Gastroesophageal sphincter (tissue), 4 donors: ENCODE data around the gene PF4V1. TPM values are rescaled to one million over a fixed set of nuclear protein-coding genes. Genes with fewer than 3 reads are reported as not detected.

Experiments
- ATAC-seq: fragments of 150-250 bp; one replicate; pipeline ENCODE4 v1.9.1; 2016; ENCODE audit warnings: mild to moderate bottlenecking, moderate library complexity
- H3K27ac ChIP-seq, 4 donors: fragments of 200-600 bp; sonication (generic) in 3 of 4; 1 replicate in 3 of 4; 2 replicates in 1 of 4; pipeline ENCODE4 v1.5.1; 2016 to 2019
- H3K27me3 ChIP-seq: fragments of 200-600 bp; sonication (generic); one replicate; pipeline ENCODE4 v1.5.1; 2019
- H3K36me3 ChIP-seq, 2 donors: fragments of 200-600 bp; sonication (generic); one replicate each; pipeline ENCODE4 v1.5.1; 2019; ENCODE audit warnings: control low read depth in 1 of 2
- H3K4me1 ChIP-seq, 3 donors: fragments of 200-600 bp; sonication (generic); 1 replicate in 2 of 3; 2 replicates in 1 of 3; pipeline ENCODE4 v1.5.1; 2016 to 2019; ENCODE audit warnings: control low read depth in 2 of 3
- H3K4me3 ChIP-seq, 2 donors: fragments of 200-600 bp; sonication (generic); one replicate each; pipeline ENCODE4 v1.5.1; 2019; ENCODE audit warnings: mild to moderate bottlenecking in 1 of 2, moderate library complexity in 1 of 2
- H3K9me3 ChIP-seq, 3 donors: fragments of 200-600 bp; sonication (generic); one replicate each; pipeline ENCODE4 v1.5.1; 2017 to 2019; ENCODE audit warnings: control low read depth in 2 of 3
- CTCF ChIP-seq, 4 experiments: fragments of 200-600 bp in 2 of 4; fragments of 450-650 bp in 2 of 4; sonication (generic) in 1 of 4; IDR thresholded peaks; one replicate each; pipeline ENCODE4 v1.5.1; 2017 to 2019; ENCODE audit warnings: antibody characterized with exemption in 4 of 4, mild to moderate bottlenecking in 2 of 4, moderate library complexity in 2 of 4
- EP300 ChIP-seq: sonication (generic); formaldehyde crosslinking; IDR thresholded peaks from one replicate; pipeline ENCODE4 v1.6.1; 2017; ENCODE audit warnings: antibody characterized with exemption, mild to moderate bottlenecking
- POLR2A ChIP-seq, 2 donors: fragments of 450-650 bp; IDR thresholded peaks; one replicate each; pipeline ENCODE4 v1.6.1; 2017; ENCODE audit warnings: antibody characterized with exemption in 2 of 2, mild to moderate bottlenecking in 2 of 2, moderate library complexity in 1 of 2
- POLR2AphosphoS5 ChIP-seq: sonication (generic); formaldehyde crosslinking; IDR thresholded peaks from one replicate; pipeline ENCODE4 v1.6.1; 2017; ENCODE audit warnings: antibody characterized with exemption
- WGBS, 2 donors: methylation state at CpG; one replicate each; pipeline ENCODE4 v1.1.5; 2018; ENCODE audit warnings: low coverage in 1 of 2; 5-methylcytosine and 5-hydroxymethylcytosine counted together
- total RNA-seq, 4 donors: library from RNA; depleted of rRNA; stranded (reverse); fragments of >200 nt; gene quantifications; one replicate each; pipeline ENCODE4 v1.1.0, GENCODE V29; 2016

The PF4V1 gene
- not detected for total RNA-seq

GRCh38 chr4:73853246-73853704 is at the start of gene PF4V1:
PF4V1 (plus strand) TSS chr4:73853296; CDS start chr4:73853363, 67 bp downstream.
- ATAC-seq = no peak

GRCh38 chr4:73810191-73810590 is 42.9 kb upstream of the PF4V1 start:
- Histone ChIP-seq H3K4me3 (no peak overlapping the region), H3K36me3 (no peaks in the 10 kb centered on the region), H3K27me3 (no peaks in the 10 kb centered on the region), H3K4me1 (no peaks in the 10 kb centered on the region), H3K27ac (no peak overlapping the region), H3K9me3 (no peaks in the 10 kb centered on the region)
- 51 to 70% methylated on average over 3 of the region's 3 CpGs for WGBS, 2 donors
- no peak for ATAC-seq
- no peak for TF ChIP-seq POLR2A (IDR thresholded peaks at IDR 0.05)
- TF ChIP-seq POLR2AphosphoS5 = no peak

More at GRCh38 chr4:73853246-73853704, at the start of gene PF4V1:
- Histone ChIP-seq H3K27ac (no peak within 1 kb of the TSS), H3K27me3 (peaks cover 12% of the 10 kb centered on the region), H3K36me3 (no peaks in the 10 kb centered on the region), H3K9me3 (no peaks in the 10 kb centered on the region), H3K4me1 (no peaks in the 10 kb centered on the region), H3K4me3 (no peak within 1 kb of the TSS)
- TF ChIP-seq CTCF (IDR thresholded peaks at IDR 0.05) (no peak), POLR2A (IDR thresholded peaks at IDR 0.05) (no peak), EP300 (no peak), POLR2AphosphoS5 (no peak)
- WGBS, 2 donors = 4 to 20% methylated on average over 1 to 10 of the region's 22 CpGs

DNA sequence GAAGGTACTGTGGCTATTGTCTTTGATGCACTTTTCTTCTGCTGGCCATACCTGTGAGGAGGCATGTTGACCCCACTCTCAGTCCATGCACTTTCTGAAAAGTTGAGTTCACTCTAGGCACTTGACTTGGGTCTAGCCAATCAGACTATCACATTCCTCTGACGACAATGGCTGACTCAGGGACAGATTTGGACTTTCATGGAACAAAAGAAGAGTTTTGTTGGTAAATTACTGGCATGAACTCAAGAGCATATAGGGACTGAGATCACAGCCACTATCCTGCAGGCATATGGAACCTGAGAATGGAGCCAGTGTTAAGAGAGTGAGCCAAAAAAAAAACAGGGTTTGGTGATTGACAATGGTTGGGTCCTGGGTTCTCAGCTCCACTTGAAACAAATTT is 41.3 kb upstream of the PF4V1 start:
- TF ChIP-seq POLR2A (IDR thresholded peaks at IDR 0.05) (no peak), CTCF (IDR thresholded peaks at IDR 0.05) (no peak), POLR2AphosphoS5 (no peak), EP300 (no peak)
- Histone ChIP-seq H3K4me1 (no peaks in the 10 kb centered on the region), H3K27me3 (no peaks in the 10 kb centered on the region), H3K27ac (no peak overlapping the region), H3K4me3 (no peak overlapping the region), H3K9me3 (no peaks in the 10 kb centered on the region), H3K36me3 (no peaks in the 10 kb centered on the region)
- no peak for ATAC-seq
- 57 to 80% methylated on average over 1 of the region's 1 CpG for WGBS, 2 donors

DNA sequence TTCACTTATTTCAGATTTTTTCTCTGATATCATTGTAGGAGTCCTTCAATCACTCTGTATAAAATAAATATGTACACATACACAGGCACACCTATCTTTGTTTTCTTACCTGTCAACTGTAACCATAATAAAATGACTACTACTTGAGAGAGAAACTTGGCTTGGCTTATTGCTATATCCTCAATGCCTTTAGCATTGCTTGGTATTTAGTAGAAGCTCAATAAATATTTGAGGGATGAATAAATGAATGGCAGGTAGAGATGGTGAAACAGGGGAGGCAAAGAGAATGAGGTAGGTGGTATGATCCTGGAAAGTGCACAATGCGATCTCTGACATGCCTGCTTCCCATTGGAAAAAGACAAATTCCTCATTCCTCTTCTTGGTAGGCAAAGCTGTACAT is 38.4 kb upstream of the PF4V1 start:
- Histone ChIP-seq H3K9me3 (no peaks in the 10 kb centered on the region), H3K4me1 (no peaks in the 10 kb centered on the region), H3K27ac (no peak overlapping the region), H3K4me3 (no peak overlapping the region), H3K27me3 (no peaks in the 10 kb centered on the region), H3K36me3 (no peaks in the 10 kb centered on the region)
- TF ChIP-seq POLR2AphosphoS5 = no peak
- no peak for TF ChIP-seq EP300
- no peak for TF ChIP-seq CTCF (IDR thresholded peaks at IDR 0.05)
- TF ChIP-seq POLR2A (IDR thresholded peaks at IDR 0.05) = no peak
- 100% methylated on average over 1 of the region's 1 CpG for WGBS, 2 donors
- ATAC-seq = no peak

DNA sequence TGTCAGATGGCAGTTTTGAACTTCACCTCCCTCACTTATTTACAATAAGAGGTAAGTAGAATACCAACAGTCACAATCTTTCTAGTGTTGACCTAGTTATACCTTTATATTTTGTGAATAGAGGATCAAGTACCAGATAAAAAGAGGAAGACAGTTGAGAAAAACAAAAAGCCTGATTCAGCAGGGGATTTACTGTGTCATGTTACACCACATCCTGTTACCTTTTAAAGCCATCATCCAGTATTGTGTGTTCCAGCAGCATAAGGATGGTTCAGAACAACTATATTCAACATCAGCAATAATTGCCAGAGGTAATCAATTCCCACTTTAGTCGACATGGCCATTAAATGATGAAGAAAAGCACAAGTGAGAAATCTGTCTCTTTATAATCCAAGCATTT is 38.0 kb upstream of the PF4V1 start:
- Histone ChIP-seq H3K9me3 (no peaks in the 10 kb centered on the region), H3K4me1 (no peaks in the 10 kb centered on the region), H3K27me3 (no peaks in the 10 kb centered on the region), H3K27ac (no peak overlapping the region), H3K36me3 (no peaks in the 10 kb centered on the region), H3K4me3 (no peak overlapping the region)
- WGBS, 2 donors = 57 to 100% methylated on average over 1 of the region's 1 CpG
- no peak for ATAC-seq
- TF ChIP-seq CTCF (IDR thresholded peaks at IDR 0.05) (no peak), EP300 (no peak), POLR2AphosphoS5 (no peak), POLR2A (IDR thresholded peaks at IDR 0.05) (no peak)
